K562 (cell line): ENCODE data around the gene HSPA5. TPM values are rescaled to one million over a fixed set of nuclear protein-coding genes. Genes with fewer than 3 reads are reported as not detected.

Experiments
- CHD1 ChIP-seq: fragments of 200-600 bp; sonication (generic); IDR thresholded peaks from one replicate; pipeline ENCODE4 v1.6.1; 2012; ENCODE audit warnings: mild to moderate bottlenecking, moderate library complexity, low read length, inconsistent platforms
- CHD4 ChIP-seq: fragments of 200-600 bp; sonication (generic); IDR thresholded peaks from 3 replicates; pipeline ENCODE4 v1.6.1; 2012; ENCODE audit warnings: low read depth, mild to moderate bottlenecking, mixed read lengths, low read length, inconsistent platforms; ENCODE audit not compliant: insufficient read depth, insufficient replicate concordance, poor library complexity, severe bottlenecking
- CREB1 ChIP-seq, 2 experiments: sonication (generic) in 1 of 2; formaldehyde crosslinking in 1 of 2; IDR thresholded peaks; 2 replicates each; pipeline versions ENCODE4 v1.6.1 to v1.8.0; 2012 to 2022; ENCODE audit warnings: inconsistent platforms in 1 of 2, mild to moderate bottlenecking in 1 of 2, missing genetic modification reagents in 1 of 2, moderate library complexity in 1 of 2
- DNMT1 ChIP-seq: fragments of 450-650 bp; IDR thresholded peaks from 2 replicates; pipeline ENCODE4 v1.6.1; 2016; ENCODE audit warnings: antibody characterized with exemption, mild to moderate bottlenecking
- EWSR1 ChIP-seq: fragments of 450-650 bp; IDR thresholded peaks from 2 replicates; pipeline ENCODE4 v1.6.1; 2018; ENCODE audit warnings: borderline replicate concordance, mild to moderate bottlenecking, low read depth, moderate library complexity; ENCODE audit not compliant: partially characterized antibody
- FOXP4 ChIP-seq: sonication (generic); formaldehyde crosslinking; IDR thresholded peaks from 2 replicates; pipeline ENCODE4 v1.8.0; 2022; ENCODE audit warnings: mild to moderate bottlenecking, missing genetic modification reagents, borderline replicate concordance
- HNRNPL ChIP-seq: fragments of 200-400 bp; formaldehyde crosslinking; IDR thresholded peaks from 2 replicates; pipeline ENCODE4 v1.6.1; 2017; ENCODE audit warnings: low read depth, mild to moderate bottlenecking, low read length
- ILF3 ChIP-seq: fragments of 450-650 bp; IDR thresholded peaks from 2 replicates; pipeline ENCODE4 v1.6.1; 2018; ENCODE audit warnings: antibody characterized with exemption, mild to moderate bottlenecking, moderate library complexity, borderline replicate concordance
- KHSRP ChIP-seq: fragments of 450-650 bp; IDR thresholded peaks from 2 replicates; pipeline ENCODE4 v1.6.1; 2017
- LCOR ChIP-seq: sonication (generic); formaldehyde crosslinking; IDR thresholded peaks from 2 replicates; pipeline ENCODE4 v1.8.0; 2022; ENCODE audit warnings: mild to moderate bottlenecking, missing genetic modification reagents
- MXI1 ChIP-seq: IDR thresholded peaks from 2 replicates; pipeline ENCODE4 v1.6.1; 2011; ENCODE audit warnings: low read depth, mild to moderate bottlenecking, improper control_type of control experiment, low read length
- NCOA2 ChIP-seq, 2 experiments: fragments of 450-650 bp; IDR thresholded peaks; 2 replicates each; pipeline ENCODE4 v1.6.1; 2018; ENCODE audit warnings: mild to moderate bottlenecking in 2 of 2, moderate library complexity in 1 of 2; ENCODE audit not compliant: partially characterized antibody in 2 of 2
- NFIX ChIP-seq: fragments of 250-450 bp; sonication (Bioruptor Pico); IDR thresholded peaks from 2 replicates; pipeline ENCODE4 v1.4.0; 2020; ENCODE audit warnings: low read depth, mild to moderate bottlenecking, moderate library complexity
- SMAD3 ChIP-seq: fragments of 450-650 bp; formaldehyde crosslinking; conservative IDR thresholded peaks from 2 replicates; pipeline ENCODE4 v1.4.0; 2020; ENCODE audit warnings: mild to moderate bottlenecking
- SOX6 ChIP-seq: fragments of 450-650 bp; IDR thresholded peaks from 2 replicates; pipeline ENCODE4 v1.6.1; 2014; ENCODE audit warnings: mild to moderate bottlenecking
- STAT5A ChIP-seq: IDR thresholded peaks from 2 replicates; pipeline ENCODE4 v1.6.1; 2012; ENCODE audit warnings: low read length, inconsistent platforms, borderline replicate concordance
- STAT6 ChIP-seq: sonication (generic); formaldehyde crosslinking; IDR thresholded peaks from 2 replicates; pipeline ENCODE4 v1.8.1; 2023; ENCODE audit warnings: mild to moderate bottlenecking, missing genetic modification reagents
- ZBTB1 ChIP-seq: sonication (generic); formaldehyde crosslinking; IDR thresholded peaks from 2 replicates; pipeline ENCODE4 v1.8.1; 2023; ENCODE audit warnings: missing genetic modification reagents, low read depth, mild to moderate bottlenecking, borderline replicate concordance
- ZBTB43 ChIP-seq: sonication (generic); formaldehyde crosslinking; IDR thresholded peaks from 2 replicates; pipeline ENCODE4 v1.8.0; 2023; ENCODE audit warnings: mild to moderate bottlenecking, missing genetic modification reagents
- ZNF224 ChIP-seq: sonication (generic); formaldehyde crosslinking; IDR thresholded peaks from 2 replicates; pipeline ENCODE4 v1.8.0; 2022; ENCODE audit warnings: mild to moderate bottlenecking, missing genetic modification reagents
- ZNF740 ChIP-seq, 3 experiments: fragments of 200-800 bp in 1 of 3; sonication (Bioruptor generic) in 1 of 3; sonication (generic) in 1 of 3; formaldehyde crosslinking in 1 of 3; IDR thresholded peaks; 2 replicates each; pipeline versions ENCODE4 v1.6.1 to v1.8.0; 2016 to 2022; ENCODE audit warnings: mild to moderate bottlenecking in 2 of 3, missing compliant biosample characterization in 2 of 3, missing genetic modification characterization in 2 of 3, missing genetic modification reagents in 1 of 3
- polyA plus RNA-seq, 8 experiments: library from polyadenylated mRNA; depleted of rRNA in 4 of 8; stranded (reverse) in 5 of 8; unstranded in 3 of 8; fragments of >200 nt; fragmentation: Nextera tagmentation in 2 of 8; fragmentation: Illumina TruSeq in 1 of 8; extraction: Ambion mirVana in 2 of 8; extraction: Trizol in 1 of 8; gene quantifications; 2 replicates each; pipeline versions ENCODE4 v1.2.1 to v1.2.3, GENCODE V29; 2011 to 2014; ENCODE audit warnings: inconsistent platforms in 1 of 8, missing spikeins in 1 of 8
- total RNA-seq, 7 experiments: library from RNA; depleted of rRNA in 6 of 7; stranded (reverse); fragments of >200 nt in 6 of 7; fragmentation: Illumina TruSeq in 2 of 7; extraction: Trizol in 2 of 7; gene quantifications; 2 replicates each; pipeline versions ENCODE4 v1.2.1 to v1.2.3, GENCODE V29; 2011 to 2021; ENCODE audit warnings: low replicate concordance in 1 of 7

HSPA5 gene
- total and polyA plus RNA-seq, 9 of the 15 experiments (the other 6 are each of a cell fraction or from before 2014, with no cell fraction given) = 48.0 to 265 (median 113) TPM

- no peak for TF ChIP-seq EWSR1
- TF ChIP-seq HNRNPL = 0 out of 2 replicates have a peak, but pooled peaks have one; percentile 16
- no peak for TF ChIP-seq ZNF740 (CRISPR knock-in tag; IDR thresholded peaks at IDR 0.05)
- no peak for TF ChIP-seq ZNF740 (tag; IDR thresholded peaks at IDR 0.05)
- no peak for TF ChIP-seq CHD1
- 0 out of 2 replicates have a peak, but pooled peaks have one; percentile 52 for TF ChIP-seq FOXP4 (CRISPR knock-in tag)
- TF ChIP-seq ILF3 = no peak
- TF ChIP-seq SOX6 = no peak
- no peak for TF ChIP-seq SMAD3 (CRISPR knock-in tag)
- TF ChIP-seq STAT6 (CRISPR knock-in tag) = 0 out of 2 replicates have a peak, but pooled peaks have one; percentile 50
- no peak for TF ChIP-seq ZBTB43 (CRISPR knock-in tag)
- no peak for TF ChIP-seq CREB1 (IDR thresholded peaks at IDR 0.05)
- 0 out of 2 replicates have a peak, but pooled peaks have one; percentile 13 for TF ChIP-seq CREB1 (CRISPR knock-in tag; IDR thresholded peaks at IDR 0.05)
- TF ChIP-seq KHSRP = no peak
- TF ChIP-seq NFIX (CRISPR knock-in tag) = no peak
- no peak for TF ChIP-seq ZBTB1
- TF ChIP-seq CHD4 = no peak
- no peak for TF ChIP-seq NCOA2 (IDR thresholded peaks at IDR 0.05; ENCODE audit: partially characterized antibody in 2 of 2)
- no peak for TF ChIP-seq MXI1
- no peak for TF ChIP-seq DNMT1
- TF ChIP-seq LCOR = 0 out of 2 replicates have a peak, but pooled peaks have one; percentile 14
- TF ChIP-seq ZNF224 (CRISPR knock-in tag) = no peak
- TF ChIP-seq STAT5A = no peak
Measured at GRCh38 chr9:125238915-125239446, 2.2 kb downstream of the HSPA5 start (continued).
